T-cell (primary cell): ENCODE data around the gene EP400. TPM values are rescaled to one million over a fixed set of nuclear protein-coding genes. Genes with fewer than 3 reads are reported as not detected.
A peak's percentile ranks its signal among the peaks of the same experiment; 100 is the strongest.
"Not testable (repeated sequence)": the region's sequence is repeated elsewhere in the genome, so short reads cannot be mapped to it uniquely, and the experiment has no call there.

Experiments used
- ATAC-seq, 4 experiments: fragments of 200-7000 bp in 3 of 4; fragments of 150-1000 bp in 1 of 4; cut with Tn5 transposase; replicated peaks in 1 of 4; 1 replicate in 3 of 4; 2 replicates in 1 of 4; pipeline ENCODE4 v1.10.0; 2021; ENCODE audit warnings: moderate library complexity in 3 of 4, mild to moderate bottlenecking in 2 of 4, moderate number of reproducible peaks in 1 of 4
- CTCF ChIA-PET, 2 donors: fragments of 300-600 bp; sonication (Branson Sonifier 250); formaldehyde crosslinking; loops; one replicate each; lab custom pipeline; 2022; ENCODE audit warnings: antibody characterized with exemption in 2 of 2; lab: Charles Lee
- POLR2A ChIA-PET, 2 donors: fragments of 300-600 bp; sonication (Branson Sonifier 250); formaldehyde crosslinking; loops; one replicate each; lab custom pipeline; 2022; ENCODE audit warnings: antibody characterized with exemption in 2 of 2; lab: Charles Lee
- DNase-seq, 35 experiments: peaks; one replicate each; pipeline versions ENCODE4 v3.0.0 to v3.0.0-alpha.2; 2013 to 2023
- H3K27ac ChIP-seq: one replicate; pipeline ENCODE4 v1.5.1; 2013; ENCODE audit warnings: low read length
- H3K27me3 ChIP-seq, 2 experiments: replicated peaks in 1 of 2; 1 replicate in 1 of 2; 2 replicates in 1 of 2; pipeline versions ENCODE4 v1.6.1 to v1.7.0; 2013; ENCODE audit warnings: low read length in 1 of 2, mixed read lengths in 1 of 2; ENCODE audit not compliant: control insufficient read depth in 2 of 2, insufficient read depth in 2 of 2; ENCODE audit errors: extremely low read depth in 1 of 2
- H3K36me3 ChIP-seq, 2 donors: 1 replicate in 1 of 2; 2 replicates in 1 of 2; pipeline versions ENCODE4 v1.6.1 to v1.7.0; 2013; ENCODE audit warnings: low read length in 1 of 2; ENCODE audit not compliant: control insufficient read depth in 2 of 2, insufficient read depth in 1 of 2; ENCODE audit errors: extremely low read depth in 1 of 2
- H3K4me1 ChIP-seq, 2 experiments: 1 replicate in 1 of 2; 2 replicates in 1 of 2; pipeline versions ENCODE4 v1.6.1 to v1.7.0; 2013; ENCODE audit warnings: low read length in 2 of 2, mixed read lengths in 1 of 2; ENCODE audit not compliant: insufficient read depth in 2 of 2, control insufficient read depth in 1 of 2; ENCODE audit errors: extremely low read depth in 1 of 2
- H3K4me3 ChIP-seq, 2 donors: 1 replicate in 1 of 2; 2 replicates in 1 of 2; pipeline versions ENCODE4 v1.5.1 to v1.7.0; 2013; ENCODE audit warnings: mild to moderate bottlenecking in 2 of 2, low read length in 1 of 2, moderate library complexity in 1 of 2; ENCODE audit not compliant: control insufficient read depth in 1 of 2; ENCODE audit errors: extremely low read depth in 1 of 2
- H3K9me3 ChIP-seq: 2 replicates; pipeline ENCODE4 v1.7.0; 2013
- H3K27ac Mint-ChIP-seq, 2 donors: one replicate each; pipeline ENCODE4 v1.8.0; 2020 to 2021; ENCODE audit warnings: mild to moderate bottlenecking in 2 of 2, mixed read lengths in 2 of 2
- H3K27me3 Mint-ChIP-seq, 2 donors: one replicate each; pipeline ENCODE4 v1.8.0; 2021 to 2022; ENCODE audit warnings: mixed read lengths in 2 of 2
- H3K36me3 Mint-ChIP-seq: one replicate; pipeline ENCODE4 v1.8.0; 2021; ENCODE audit warnings: mixed read lengths
- H3K4me1 Mint-ChIP-seq, 3 donors: one replicate each; pipeline ENCODE4 v1.8.0; 2020 to 2022; ENCODE audit warnings: mixed read lengths in 3 of 3, mild to moderate bottlenecking in 1 of 3
- H3K4me3 Mint-ChIP-seq, 3 donors: one replicate each; pipeline ENCODE4 v1.8.0; 2020 to 2022; ENCODE audit warnings: mild to moderate bottlenecking in 3 of 3, mixed read lengths in 3 of 3, moderate library complexity in 3 of 3
- H3K9me3 Mint-ChIP-seq, 3 donors: one replicate each; pipeline ENCODE4 v1.8.0; 2020 to 2022; ENCODE audit warnings: mixed read lengths in 3 of 3
- WGBS: methylation state at CpG from one replicate; pipeline ENCODE4 v1.1.5; 2013; ENCODE audit warnings: missing lambda C conversion rate; ENCODE audit not compliant: insufficient coverage; 5-methylcytosine and 5-hydroxymethylcytosine counted together
- total RNA-seq, 35 experiments: library from RNA in 6 of 35; stranded (reverse) in 6 of 35; fragments of 120-200 nt in 1 of 35; gene quantifications; one replicate each; pipeline versions ENCODE4 v1.2.1 to v1.2.4 and lab custom pipeline; 2013 to 2026

EP400 gene
- total RNA-seq, 5 donors from 2014 or later (not counting 1 experiment from before 2014, with no cell fraction given), result 75.7 to 84.3 (median 79.2) TPM

GRCh38 chr12:132079200-132079599, 129.5 kb downstream of the EP400 start:
- peaks cover 29% of the 10 kb centered on the region for H3K36me3 Mint-ChIP-seq
- WGBS, result 80% methylated on average over 1 of the region's 8 CpGs

DNA sequence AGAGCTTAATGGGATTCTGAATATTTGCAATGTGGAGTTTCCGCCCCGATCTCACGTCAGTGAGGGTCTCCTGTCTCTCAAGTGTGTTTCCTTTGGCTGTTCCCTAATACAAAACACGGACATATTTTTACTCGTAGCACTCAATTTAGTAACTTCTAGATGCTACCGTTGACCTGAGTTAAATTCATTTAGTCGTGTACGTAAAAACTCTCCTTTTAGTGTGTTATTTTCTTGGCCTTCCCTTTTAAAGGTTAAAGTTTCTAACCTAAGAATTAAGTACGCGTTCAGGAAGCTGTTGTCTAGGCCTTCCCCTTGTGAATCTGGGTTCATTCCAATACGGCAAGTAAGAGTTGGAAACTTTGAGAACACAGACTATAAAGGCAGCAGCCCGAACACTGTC, 130.0 kb downstream of the EP400 start:
- ATAC-seq (no peak), DNase-seq (no peak)
- no peaks in the 10 kb centered on the region for H3K27me3 Mint-ChIP-seq
- ChIA-PET POLR2A (no interaction called here), CTCF (no interaction called here)
- H3K27ac ChIP-seq, result no peak overlapping the region
- H3K4me3 Mint-ChIP-seq, result no peak overlapping the region
- 92% methylated on average over 6 of the region's 12 CpGs for WGBS
- peaks cover 4 to 5% of the 10 kb centered on the region in 2 experiments for H3K4me1 ChIP-seq
- no peak overlapping the region for H3K4me3 ChIP-seq
- no peaks in the 10 kb centered on the region for H3K27me3 ChIP-seq
- H3K9me3 Mint-ChIP-seq, result no peaks in the 10 kb centered on the region
- H3K27ac Mint-ChIP-seq, result no peak overlapping the region
- no peaks in the 10 kb centered on the region for H3K9me3 ChIP-seq
- H3K36me3 ChIP-seq, result peaks cover 15 to 42% of the 10 kb centered on the region in 2 donors
- H3K4me1 Mint-ChIP-seq, result peaks cover 6 to 9% (median 9%) of the 10 kb centered on the region in 3 donors
- H3K36me3 Mint-ChIP-seq, result peaks cover 25% of the 10 kb centered on the region

More at GRCh38 chr12:132079200-132079599, 129.5 kb downstream of the EP400 start:
- Histone ChIP-seq H3K36me3 (peaks cover 16 to 47% of the 10 kb centered on the region in 2 donors), H3K4me1 (peaks cover 4 to 5% of the 10 kb centered on the region in 2 experiments), H3K27ac (no peak overlapping the region), H3K9me3 (no peaks in the 10 kb centered on the region), H3K27me3 (no peaks in the 10 kb centered on the region), H3K4me3 (no peak overlapping the region)
- POLR2A ChIA-PET, result no interaction called here
- no peaks in the 10 kb centered on the region for H3K27me3 Mint-ChIP-seq
- peaks cover 6 to 13% (median 9%) of the 10 kb centered on the region in 3 donors for H3K4me1 Mint-ChIP-seq
- DNase-seq, result no peak
- H3K4me3 Mint-ChIP-seq, result no peak overlapping the region
- H3K9me3 Mint-ChIP-seq, result no peaks in the 10 kb centered on the region
- no peak for ATAC-seq
- CTCF ChIA-PET, result no interaction called here
- H3K27ac Mint-ChIP-seq, result no peak overlapping the region

- CTCF ChIA-PET, H3K4me3 Mint-ChIP-seq, ATAC-seq, H3K27ac ChIP-seq, H3K4me3 ChIP-seq, DNase-seq, H3K9me3 ChIP-seq, H3K9me3 Mint-ChIP-seq, POLR2A ChIA-PET, H3K27me3 ChIP-seq, H3K27me3 Mint-ChIP-seq, H3K27ac Mint-ChIP-seq: not testable (repeated sequence)
- WGBS, result 93% methylated on average over 7 of the region's 7 CpGs
- peaks cover 13 to 16% (median 16%) of the 10 kb centered on the region in 3 donors for H3K4me1 Mint-ChIP-seq
- Histone ChIP-seq H3K4me1 (peaks cover 9 to 13% of the 10 kb centered on the region in 2 experiments), H3K36me3 (peaks cover 9 to 35% of the 10 kb centered on the region in 2 donors)
- H3K36me3 Mint-ChIP-seq, result peaks cover 27% of the 10 kb centered on the region
These were observed 130.8 kb downstream of the EP400 start for GRCh38 chr12:132080515-132080914.

- H3K4me1 Mint-ChIP-seq, result peaks cover 17 to 21% (median 18%) of the 10 kb centered on the region in 3 donors
- Histone ChIP-seq H3K9me3 (no peaks in the 10 kb centered on the region), H3K36me3 (peaks cover 6 to 25% of the 10 kb centered on the region in 2 donors), H3K4me1 (peaks cover 10 to 13% of the 10 kb centered on the region in 2 experiments), H3K27ac (no peak overlapping the region), H3K4me3 (no peak overlapping the region), H3K27me3 (no peaks in the 10 kb centered on the region)
- ChIA-PET POLR2A (no interaction called here), CTCF (no interaction called here)
- 97% methylated on average over 5 of the region's 9 CpGs for WGBS
- H3K27me3 Mint-ChIP-seq, result no peaks in the 10 kb centered on the region
- ATAC-seq, result no peak
- no peak overlapping the region for H3K27ac Mint-ChIP-seq
- no peak for DNase-seq
- no peak overlapping the region for H3K4me3 Mint-ChIP-seq
- H3K36me3 Mint-ChIP-seq, result peaks cover 20% of the 10 kb centered on the region
- H3K9me3 Mint-ChIP-seq, result no peaks in the 10 kb centered on the region
These were observed 131.7 kb downstream of the EP400 start for GRCh38 chr12:132081423-132081822.

DNA sequence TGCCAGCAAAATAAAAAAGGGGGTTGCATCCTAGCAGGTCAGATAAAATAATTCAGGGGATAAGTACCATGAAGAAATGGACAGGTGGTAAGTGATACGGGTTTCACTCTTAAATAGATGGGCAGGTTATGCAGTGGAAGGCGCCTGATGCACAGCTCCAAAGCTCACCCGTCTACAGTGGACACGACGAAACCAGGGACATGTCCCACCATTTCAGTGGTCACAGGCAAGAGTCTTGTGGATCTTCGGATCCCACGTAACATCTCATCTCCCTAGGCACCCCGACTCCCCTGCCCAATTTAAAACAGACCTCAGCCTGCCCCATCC, 133.8 kb downstream of the EP400 start:
- no peaks in the 10 kb centered on the region for H3K27me3 ChIP-seq
- peak overlapping the region; percentile 49 to 73 for H3K4me3 ChIP-seq
- peaks cover 0 to 4% of the 10 kb centered on the region in 2 donors for H3K36me3 ChIP-seq
- peaks cover 12 to 13% of the 10 kb centered on the region in 2 experiments for H3K4me1 ChIP-seq
- ATAC-seq, result peak in 1 of 4 experiments; percentile 4
- peaks cover 10% of the 10 kb centered on the region for H3K36me3 Mint-ChIP-seq
- peak overlapping the region; percentile 79 to 80 for H3K27ac Mint-ChIP-seq
- H3K9me3 ChIP-seq, result no peaks in the 10 kb centered on the region
- H3K27ac ChIP-seq, result no peak overlapping the region
- peaks cover 21 to 31% (median 22%) of the 10 kb centered on the region in 3 donors for H3K4me1 Mint-ChIP-seq
- peak overlapping the region; percentile 80 to 96 (median 84) for H3K4me3 Mint-ChIP-seq
- 19% methylated on average over 7 of the region's 8 CpGs for WGBS
- H3K27me3 Mint-ChIP-seq, result no peaks in the 10 kb centered on the region
- ChIA-PET CTCF (interaction anchor here in 1 of 2 donors (0.5 to 0.6 kb wide), 2 partner anchors 11 to 681 kb away, joined by 4 read pairs; no protein-coding TSS in a partner anchor), POLR2A (no interaction called here)
- DNase-seq, result no peak
- H3K9me3 Mint-ChIP-seq, result no peaks in the 10 kb centered on the region

GRCh38 chr12:132083941-132084620, 134.3 kb downstream of the EP400 start:
- Histone ChIP-seq H3K27me3 (no peaks in the 10 kb centered on the region), H3K4me3 (peak overlapping the region; percentile 64 to 73), H3K9me3 (no peaks in the 10 kb centered on the region), H3K27ac (peak overlapping the region; percentile 77), H3K4me1 (peaks cover 12 to 13% of the 10 kb centered on the region in 2 experiments), H3K36me3 (no peaks in the 10 kb centered on the region)
- DNase-seq (peak; percentile 72 to 94 (median 80)), ATAC-seq (peak; percentile 89 to 93 (median 91))
- Mint-ChIP-seq H3K27me3 (no peaks in the 10 kb centered on the region), H3K36me3 (peaks cover 7% of the 10 kb centered on the region), H3K27ac (peak overlapping the region; percentile 79 to 80), H3K4me1 (peaks cover 21 to 31% (median 22%) of the 10 kb centered on the region in 3 donors), H3K9me3 (no peaks in the 10 kb centered on the region), H3K4me3 (peak overlapping the region; percentile 80 to 96 (median 84))
- under 1% methylated on average over 69 of the region's 84 CpGs for WGBS
- ChIA-PET CTCF (interaction anchor here in 1 of 2 donors (0.5 to 0.6 kb wide), 2 partner anchors 11 to 680 kb away, joined by 4 read pairs; no protein-coding TSS in a partner anchor), POLR2A (no interaction called here)
